Duodenal mucosa (tissue), 2 donors: ENCODE measurements around the gene ARL15.

Source experiments
- H3K27ac ChIP-seq: one replicate; pipeline ENCODE4 v1.7.0; 2013; ENCODE audit warnings: low read depth, low read length
- H3K27me3 ChIP-seq, 2 donors: one replicate each; pipeline ENCODE4 v1.7.0; 2013; ENCODE audit warnings: low read length in 2 of 2, control low read depth in 1 of 2; ENCODE audit not compliant: insufficient read depth in 2 of 2, control insufficient read depth in 1 of 2
- H3K36me3 ChIP-seq, 2 donors: one replicate each; pipeline ENCODE4 v1.7.0; 2013; ENCODE audit warnings: low read length in 2 of 2, control low read depth in 1 of 2; ENCODE audit not compliant: insufficient read depth in 2 of 2, control insufficient read depth in 1 of 2
- H3K4me1 ChIP-seq, 2 donors: one replicate each; pipeline ENCODE4 v1.7.0; 2013; ENCODE audit warnings: low read length in 2 of 2, control low read depth in 1 of 2; ENCODE audit not compliant: insufficient read depth in 2 of 2, control insufficient read depth in 1 of 2
- H3K4me3 ChIP-seq, 2 donors: one replicate each; pipeline ENCODE4 v1.7.0; 2013; ENCODE audit warnings: low read length in 2 of 2, low read depth in 1 of 2
- H3K9ac ChIP-seq, 2 donors: one replicate each; pipeline ENCODE4 v1.7.0; 2013; ENCODE audit warnings: low read length in 2 of 2, low read depth in 1 of 2
- H3K9me3 ChIP-seq, 2 donors: one replicate each; pipeline ENCODE4 v1.7.0; 2013; ENCODE audit warnings: low read length in 2 of 2, control low read depth in 1 of 2; ENCODE audit not compliant: control insufficient read depth in 1 of 2

ARL15 gene

DNA sequence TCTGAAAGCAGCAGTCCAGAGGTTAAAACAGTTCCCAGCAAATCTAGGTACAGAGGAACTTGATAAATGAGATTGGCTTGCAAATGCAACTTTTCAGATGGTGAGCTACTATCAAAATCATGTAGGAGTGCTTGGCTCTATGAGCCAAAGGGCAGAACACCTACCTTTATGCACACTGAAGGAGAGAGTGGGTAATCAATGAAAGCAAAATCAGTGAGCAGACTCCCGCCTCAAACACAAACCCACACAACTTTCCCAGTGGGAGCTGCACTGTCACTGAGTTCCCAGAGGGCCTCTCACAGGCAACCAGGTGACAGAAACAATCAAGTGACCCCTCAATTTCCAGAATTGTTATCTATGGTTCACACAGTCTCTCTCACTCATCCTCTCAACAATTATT is 8.5 kb downstream of the ARL15 start:
- H3K36me3 ChIP-seq, result no peaks in the 10 kb centered on the region
- H3K9me3 ChIP-seq, result no peaks in the 10 kb centered on the region
- no peak overlapping the region for H3K9ac ChIP-seq
- no peaks in the 10 kb centered on the region for H3K27me3 ChIP-seq
- no peak overlapping the region for H3K27ac ChIP-seq
- H3K4me3 ChIP-seq, result no peak overlapping the region
- peaks cover 13 to 17% of the 10 kb centered on the region in 2 donors for H3K4me1 ChIP-seq

GRCh38 chr5:54301220-54301619 is 9.2 kb downstream of the ARL15 start:
- no peaks in the 10 kb centered on the region for H3K27me3 ChIP-seq
- H3K4me1 ChIP-seq, result peaks cover 16 to 20% of the 10 kb centered on the region in 2 donors
- no peak overlapping the region for H3K9ac ChIP-seq
- no peak overlapping the region for H3K4me3 ChIP-seq
- H3K9me3 ChIP-seq, result no peaks in the 10 kb centered on the region
- H3K36me3 ChIP-seq, result no peaks in the 10 kb centered on the region
- H3K27ac ChIP-seq, result no peak overlapping the region

DNA sequence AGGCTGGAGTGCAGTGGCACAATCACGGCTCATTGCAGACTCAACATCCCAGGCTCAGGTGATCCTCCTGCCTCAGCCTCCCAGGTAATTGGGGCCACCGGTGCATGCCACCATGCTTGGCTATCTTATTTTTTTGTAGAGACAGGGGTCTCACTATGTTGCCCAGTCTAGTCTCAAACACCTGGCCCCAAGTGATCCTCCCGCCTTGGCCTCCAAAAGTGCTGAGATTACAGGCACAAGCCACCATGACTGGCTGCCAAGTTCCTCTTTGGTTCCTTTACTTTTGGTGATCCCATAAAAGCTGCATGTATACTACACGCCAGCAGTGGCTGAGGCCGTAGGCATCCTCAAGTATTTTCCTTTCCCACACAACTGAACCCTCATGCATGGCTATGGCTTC is 11.4 kb downstream of the ARL15 start:
- no peak overlapping the region for H3K9ac ChIP-seq
- no peak overlapping the region for H3K27ac ChIP-seq
- H3K4me3 ChIP-seq, result no peak overlapping the region
- no peaks in the 10 kb centered on the region for H3K27me3 ChIP-seq
- peaks cover 23 to 28% of the 10 kb centered on the region in 2 donors for H3K4me1 ChIP-seq
- no peaks in the 10 kb centered on the region for H3K36me3 ChIP-seq
- H3K9me3 ChIP-seq, result no peaks in the 10 kb centered on the region

- no peak overlapping the region for H3K9ac ChIP-seq
- H3K4me1 ChIP-seq, result peaks cover 15 to 20% of the 10 kb centered on the region in 2 donors
- no peaks in the 10 kb centered on the region for H3K36me3 ChIP-seq
- H3K4me3 ChIP-seq, result no peak overlapping the region
- no peak overlapping the region for H3K27ac ChIP-seq
- no peaks in the 10 kb centered on the region for H3K27me3 ChIP-seq
- H3K9me3 ChIP-seq, result no peaks in the 10 kb centered on the region
Observed at GRCh38 chr5:54296386-54296785, 14.0 kb downstream of the ARL15 start.

DNA sequence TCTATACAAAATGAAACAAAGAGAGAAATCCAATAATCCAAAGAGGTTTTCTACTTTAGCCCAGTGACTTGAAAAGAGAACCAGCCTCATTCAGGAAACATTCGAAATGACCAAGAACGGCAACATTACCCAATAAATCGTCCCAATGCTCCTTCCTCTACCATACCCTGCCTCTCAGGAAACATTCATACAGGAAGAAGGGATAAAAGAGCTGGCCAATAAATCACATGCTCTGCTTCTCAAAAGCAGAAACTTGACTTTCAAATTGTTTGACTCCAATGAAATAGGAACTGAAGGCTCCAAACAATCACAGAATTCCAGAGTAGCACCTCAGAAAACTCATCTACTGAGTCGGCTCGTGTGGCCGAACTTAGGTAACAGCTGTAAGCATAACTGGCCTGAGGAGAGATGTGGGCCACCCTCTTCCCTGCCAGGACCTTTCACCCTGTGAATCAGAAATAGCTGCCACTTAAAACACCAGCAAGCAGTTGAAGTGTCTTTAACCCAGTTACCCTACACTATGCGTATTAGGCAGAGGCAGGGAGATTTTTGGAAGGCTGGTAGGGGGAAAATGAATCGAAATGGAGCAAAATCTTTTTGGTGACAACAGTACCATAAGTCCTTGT is 14.6 kb downstream of the ARL15 start:
- Histone ChIP-seq H3K9ac (no peak overlapping the region), H3K4me3 (no peak overlapping the region), H3K27ac (no peak overlapping the region), H3K36me3 (no peaks in the 10 kb centered on the region), H3K9me3 (no peaks in the 10 kb centered on the region), H3K4me1 (peaks cover 15 to 20% of the 10 kb centered on the region in 2 donors), H3K27me3 (no peaks in the 10 kb centered on the region)

- Histone ChIP-seq H3K36me3 (no peaks in the 10 kb centered on the region), H3K27me3 (no peaks in the 10 kb centered on the region), H3K9ac (no peak overlapping the region), H3K27ac (no peak overlapping the region), H3K4me3 (no peak overlapping the region), H3K4me1 (peaks cover 15 to 20% of the 10 kb centered on the region in 2 donors), H3K9me3 (no peaks in the 10 kb centered on the region)
Observed at GRCh38 chr5:54294097-54294667, 16.2 kb downstream of the ARL15 start.

- Histone ChIP-seq H3K4me1 (peaks cover 15 to 22% of the 10 kb centered on the region in 2 donors), H3K36me3 (no peaks in the 10 kb centered on the region), H3K27me3 (no peaks in the 10 kb centered on the region), H3K27ac (no peak overlapping the region), H3K9ac (no peak overlapping the region), H3K9me3 (peaks cover 0 to 2% of the 10 kb centered on the region in 2 donors), H3K4me3 (no peak overlapping the region)
Observed at GRCh38 chr5:54292866-54293265, 17.5 kb downstream of the ARL15 start.

DNA sequence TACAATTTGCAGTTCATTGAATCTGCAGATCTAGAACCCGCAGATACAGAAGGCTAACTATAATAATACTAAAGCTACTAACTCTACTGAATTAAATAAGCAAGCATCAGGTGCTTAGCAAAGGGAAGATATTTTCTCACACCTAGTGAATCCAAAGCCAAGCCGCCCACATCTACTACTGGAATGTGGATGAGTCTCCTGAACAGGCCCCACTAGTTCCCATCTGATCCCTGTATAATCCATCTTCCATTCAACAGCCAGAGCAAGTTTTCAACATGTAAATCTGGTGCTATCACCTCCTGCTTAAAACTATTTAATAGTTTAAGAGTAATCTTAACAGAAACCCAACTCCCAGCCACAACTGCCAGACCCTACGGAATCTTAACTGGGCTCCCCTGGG is 18.9 kb downstream of the ARL15 start:
- Histone ChIP-seq H3K4me1 (peaks cover 9 to 18% of the 10 kb centered on the region in 2 donors), H3K27me3 (no peaks in the 10 kb centered on the region), H3K36me3 (no peaks in the 10 kb centered on the region), H3K9me3 (peaks cover 0 to 2% of the 10 kb centered on the region in 2 donors), H3K27ac (no peak overlapping the region), H3K9ac (no peak overlapping the region), H3K4me3 (no peak overlapping the region)

DNA sequence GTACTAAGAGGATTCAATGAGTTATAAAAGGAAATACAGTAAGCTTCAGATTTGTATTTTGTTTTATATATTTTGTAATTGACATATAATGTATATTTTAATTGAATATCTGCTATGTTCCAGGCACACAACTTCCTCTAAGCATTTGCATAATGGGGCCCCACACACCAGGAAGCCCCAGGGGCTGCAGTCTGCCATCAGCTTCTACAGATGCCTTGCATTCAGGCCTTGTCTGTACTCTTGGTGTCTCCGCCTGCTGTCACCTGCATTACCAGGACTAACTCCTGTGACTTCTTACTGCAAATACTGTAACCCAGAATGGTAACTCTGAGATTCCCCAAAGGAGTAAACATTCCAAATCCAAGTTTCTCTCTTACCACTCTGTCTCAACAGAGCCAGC is 20.6 kb downstream of the ARL15 start:
- H3K36me3 ChIP-seq, result no peaks in the 10 kb centered on the region
- H3K9me3 ChIP-seq, result peaks cover 0 to 2% of the 10 kb centered on the region in 2 donors
- H3K4me3 ChIP-seq, result no peak overlapping the region
- H3K27ac ChIP-seq, result no peak overlapping the region
- no peak overlapping the region for H3K9ac ChIP-seq
- H3K27me3 ChIP-seq, result no peaks in the 10 kb centered on the region
- H3K4me1 ChIP-seq, result peaks cover 3 to 7% of the 10 kb centered on the region in 2 donors

GRCh38 chr5:54288568-54289217 is 21.7 kb downstream of the ARL15 start:
- Histone ChIP-seq H3K36me3 (no peaks in the 10 kb centered on the region), H3K9ac (no peak overlapping the region), H3K27me3 (no peaks in the 10 kb centered on the region), H3K9me3 (peaks cover 0 to 2% of the 10 kb centered on the region in 2 donors), H3K4me1 (peaks cover 3 to 7% of the 10 kb centered on the region in 2 donors), H3K4me3 (no peak overlapping the region), H3K27ac (no peak overlapping the region)
